Activated naive CD4-positive, alpha-beta T cell treated with anti-CD3 and anti-CD28 coated beads, Interleukin-2, amount 50 U/mL, for 24 hours (primary cell): Measurements from ENCODE around the gene PBX3.

Experiments
- H3K27ac Mint-ChIP-seq: one replicate; pipeline ENCODE4 v1.8.0; 2021; ENCODE audit warnings: mild to moderate bottlenecking, mixed read lengths
- H3K27me3 Mint-ChIP-seq: one replicate; pipeline ENCODE4 v1.8.0; 2021; ENCODE audit warnings: mixed read lengths
- H3K36me3 Mint-ChIP-seq: one replicate; pipeline ENCODE4 v1.8.0; 2021; ENCODE audit warnings: mixed read lengths
- H3K4me1 Mint-ChIP-seq: one replicate; pipeline ENCODE4 v1.8.0; 2021; ENCODE audit warnings: mixed read lengths
- H3K4me3 Mint-ChIP-seq: one replicate; pipeline ENCODE4 v1.8.0; 2021; ENCODE audit warnings: mild to moderate bottlenecking, mixed read lengths
- H3K9me3 Mint-ChIP-seq: one replicate; pipeline ENCODE4 v1.8.0; 2021; ENCODE audit warnings: mixed read lengths

Gene PBX3

DNA sequence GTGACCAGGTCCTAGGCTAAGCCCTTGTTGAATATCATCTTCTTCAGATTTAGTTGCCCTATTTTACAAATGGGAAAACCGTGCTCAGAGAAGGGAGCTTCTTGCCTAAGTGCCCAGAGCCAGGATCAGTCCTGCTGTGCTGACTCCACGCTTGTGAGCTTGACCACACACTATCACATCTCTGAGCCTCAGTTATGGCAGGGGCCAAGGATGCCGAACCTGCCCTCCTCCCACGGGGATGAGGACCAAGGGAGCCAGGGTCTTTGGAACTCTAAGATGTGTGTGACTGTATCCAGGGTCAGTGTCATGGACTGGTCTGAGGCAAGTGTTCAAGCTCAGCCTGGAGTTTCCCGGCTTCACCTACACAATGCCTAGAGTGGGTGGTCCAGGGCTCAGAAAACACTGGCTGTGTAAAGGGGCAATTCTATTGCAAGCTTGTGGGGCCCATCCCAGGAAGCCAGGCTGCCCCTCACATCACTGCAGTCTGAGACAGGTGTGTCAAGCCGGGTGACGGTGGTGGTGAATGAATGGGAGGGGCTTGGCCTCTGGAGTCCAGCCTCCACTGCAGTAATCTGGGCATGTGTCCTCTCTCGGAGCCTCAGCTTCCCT is 235.7 kb downstream of the PBX3 start:
- no peaks in the 10 kb centered on the region for H3K4me1 Mint-ChIP-seq
- H3K36me3 Mint-ChIP-seq, result peaks cover 3% of the 10 kb centered on the region
- no peak overlapping the region for H3K4me3 Mint-ChIP-seq
- H3K27ac Mint-ChIP-seq, result no peak overlapping the region
- peaks cover 11% of the 10 kb centered on the region for H3K27me3 Mint-ChIP-seq
- peaks cover 10% of the 10 kb centered on the region for H3K9me3 Mint-ChIP-seq

DNA sequence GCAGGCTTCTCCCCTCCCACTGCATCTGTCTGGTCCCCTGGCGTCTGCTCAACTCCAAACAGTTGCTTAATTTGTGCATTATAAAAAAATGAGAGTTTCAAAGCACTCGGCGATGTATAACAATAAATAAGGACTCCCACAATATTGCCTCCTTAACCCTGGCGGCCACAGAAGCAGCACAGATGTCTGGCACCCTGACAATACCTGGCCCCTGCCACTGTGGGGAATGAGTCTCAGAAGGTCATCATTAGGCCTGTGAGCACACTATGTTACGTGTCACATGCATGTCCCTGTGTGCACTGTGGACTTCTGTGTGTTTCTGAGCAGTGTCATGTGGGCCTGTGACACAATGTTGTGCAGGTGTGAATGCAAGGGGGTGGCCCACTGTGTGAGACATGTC is 236.5 kb downstream of the PBX3 start:
- Mint-ChIP-seq H3K4me1 (no peaks in the 10 kb centered on the region), H3K9me3 (peaks cover 10% of the 10 kb centered on the region), H3K27me3 (peaks cover 10% of the 10 kb centered on the region), H3K36me3 (peaks cover 3% of the 10 kb centered on the region), H3K27ac (no peak overlapping the region), H3K4me3 (no peak overlapping the region)

DNA sequence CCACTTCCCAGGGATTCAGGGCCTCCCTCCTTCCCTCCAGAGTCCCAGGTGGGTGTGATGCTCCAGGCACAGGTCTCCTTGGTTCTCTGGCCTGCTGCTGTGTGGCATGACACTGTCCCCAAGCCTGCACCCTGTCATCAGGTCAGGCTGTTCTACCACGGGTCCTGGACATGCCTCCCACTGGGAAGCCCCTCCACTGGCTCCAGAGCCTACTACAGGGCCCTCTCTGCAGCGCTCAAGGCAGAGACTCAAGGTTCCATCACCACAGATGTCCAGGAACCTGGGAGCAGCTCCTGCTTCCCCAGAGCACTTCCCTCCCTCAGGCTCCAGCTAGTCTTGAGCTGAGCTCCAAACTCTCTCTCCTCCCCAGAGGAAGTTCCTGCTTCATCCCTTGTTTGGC is 237.3 kb downstream of the PBX3 start:
- H3K27me3 Mint-ChIP-seq, result peaks cover 8% of the 10 kb centered on the region
- no peaks in the 10 kb centered on the region for H3K4me1 Mint-ChIP-seq
- H3K4me3 Mint-ChIP-seq, result no peak overlapping the region
- H3K27ac Mint-ChIP-seq, result no peak overlapping the region
- peaks cover 3% of the 10 kb centered on the region for H3K36me3 Mint-ChIP-seq
- H3K9me3 Mint-ChIP-seq, result peaks cover 8% of the 10 kb centered on the region

DNA sequence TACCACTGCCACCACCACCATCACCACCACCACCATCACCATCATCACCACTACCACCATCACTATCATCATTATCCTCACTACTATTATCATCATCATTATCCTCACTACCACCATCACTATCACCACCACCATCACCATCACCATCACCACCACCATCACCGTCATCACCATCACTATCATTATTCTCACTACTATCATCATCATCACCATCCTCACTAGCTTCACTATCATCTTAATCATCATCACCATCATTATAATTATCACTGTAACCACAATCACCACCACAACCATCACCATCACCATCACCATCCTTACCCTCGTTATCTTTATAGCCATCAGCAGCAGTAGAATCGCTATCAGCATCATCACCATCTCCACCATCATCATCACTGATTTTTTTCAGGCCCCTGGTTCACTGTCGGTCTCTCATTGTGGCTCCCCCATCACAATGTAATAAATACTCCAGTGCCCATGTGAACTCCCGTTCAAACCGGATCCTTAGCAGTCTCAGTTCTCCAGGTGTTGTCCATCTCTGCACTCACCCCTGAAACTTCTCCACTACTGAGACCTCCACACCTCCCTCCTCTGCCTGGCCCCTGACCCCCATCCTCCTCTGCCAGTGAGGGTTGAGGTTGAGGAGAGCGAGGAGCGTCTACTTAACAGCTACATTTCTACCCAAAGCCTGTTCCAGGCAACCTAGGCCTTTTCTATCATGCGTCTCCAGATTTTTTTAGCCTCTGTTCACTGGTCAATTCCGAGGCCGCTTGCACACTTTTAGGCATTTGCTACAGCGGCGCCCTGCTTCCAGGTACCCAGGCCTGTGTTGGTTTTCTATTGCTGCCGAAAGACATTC is 238.2 kb downstream of the PBX3 start:
- Mint-ChIP-seq H3K27ac (no peak overlapping the region), H3K4me1 (no peaks in the 10 kb centered on the region), H3K36me3 (peaks cover 3% of the 10 kb centered on the region), H3K4me3 (no peak overlapping the region), H3K27me3 (peaks cover 8% of the 10 kb centered on the region), H3K9me3 (peaks cover 5% of the 10 kb centered on the region)

DNA sequence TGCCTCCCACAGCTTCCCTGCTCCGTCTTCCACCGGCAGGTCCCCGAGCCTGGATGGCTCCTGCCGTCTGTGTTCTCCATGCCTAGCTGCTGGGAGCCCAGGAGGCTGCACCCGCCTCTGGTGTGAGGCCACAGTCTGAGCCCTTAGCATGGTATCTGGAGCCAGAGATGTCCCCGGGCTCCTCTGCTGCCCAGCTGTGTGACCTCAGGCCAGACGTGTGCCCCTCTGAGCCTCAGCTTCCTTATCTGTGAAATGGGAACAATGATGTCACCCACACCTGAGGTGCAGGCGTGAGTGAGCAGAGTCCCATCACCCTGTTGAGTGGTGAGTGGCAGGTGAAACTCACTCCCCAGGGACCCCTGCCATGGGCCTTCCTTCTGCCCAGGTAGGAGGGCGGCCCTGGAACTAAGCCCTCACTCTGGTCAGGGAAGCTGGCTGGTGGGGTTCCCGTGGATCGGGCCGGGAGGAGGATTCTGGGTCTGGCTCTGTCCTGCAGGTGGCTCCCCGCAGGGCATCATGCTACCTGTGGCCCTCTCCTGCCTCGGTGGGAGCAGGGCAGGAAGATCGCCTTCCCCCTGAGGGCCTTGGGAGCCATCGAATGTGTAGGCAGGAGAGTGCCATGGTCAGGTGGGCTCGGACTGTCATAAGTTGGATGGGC is 239.0 kb downstream of the PBX3 start:
- no peaks in the 10 kb centered on the region for H3K4me1 Mint-ChIP-seq
- H3K4me3 Mint-ChIP-seq, result no peak overlapping the region
- H3K36me3 Mint-ChIP-seq, result peaks cover 2% of the 10 kb centered on the region
- no peak overlapping the region for H3K27ac Mint-ChIP-seq
- H3K9me3 Mint-ChIP-seq, result peaks cover 2% of the 10 kb centered on the region
- H3K27me3 Mint-ChIP-seq, result peaks cover 6% of the 10 kb centered on the region

DNA sequence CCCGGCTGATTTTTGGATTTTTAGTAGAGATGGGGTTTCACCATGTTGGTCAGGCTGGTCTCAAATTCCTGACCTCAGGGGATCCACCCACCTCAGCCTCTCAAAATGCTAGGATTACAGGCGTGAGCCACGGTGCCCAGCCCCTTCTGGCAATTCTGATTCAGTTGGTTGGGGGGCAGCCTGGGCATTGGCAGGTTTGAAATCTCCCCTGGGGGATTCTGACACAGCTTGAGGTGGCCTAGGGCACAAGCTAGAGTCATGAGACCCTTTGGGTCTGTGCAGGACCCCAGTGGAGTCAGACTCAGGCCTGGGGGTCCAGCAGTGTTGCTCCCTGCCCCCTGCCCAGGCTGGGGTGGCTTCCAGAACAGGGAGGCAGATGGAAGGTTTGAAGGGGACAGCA is 239.8 kb downstream of the PBX3 start:
- Mint-ChIP-seq H3K36me3 (no peaks in the 10 kb centered on the region), H3K4me3 (no peak overlapping the region), H3K4me1 (no peaks in the 10 kb centered on the region), H3K27ac (no peak overlapping the region), H3K9me3 (no peaks in the 10 kb centered on the region), H3K27me3 (peaks cover 5% of the 10 kb centered on the region)

DNA sequence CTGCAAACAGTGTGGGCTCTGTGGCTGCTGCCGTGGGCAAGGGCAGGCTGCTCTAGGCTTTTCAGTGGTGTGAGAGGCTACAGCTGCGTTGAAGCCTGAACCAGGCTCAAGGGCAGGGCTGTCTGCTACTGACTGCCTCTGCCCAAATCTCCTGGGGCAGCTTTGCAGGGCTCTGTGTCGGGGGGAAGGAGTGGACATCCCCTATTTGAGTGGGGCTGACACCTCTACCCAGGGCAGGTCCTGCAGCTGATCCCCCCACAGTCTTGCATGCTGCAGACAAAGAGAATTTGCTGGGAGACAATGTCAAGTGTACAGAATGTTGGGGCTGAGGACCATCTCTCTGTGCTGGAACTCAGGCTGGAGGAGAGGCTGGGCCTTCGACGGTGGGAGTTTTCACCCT is 240.2 kb downstream of the PBX3 start:
- Mint-ChIP-seq H3K27ac (no peak overlapping the region), H3K27me3 (peaks cover 5% of the 10 kb centered on the region), H3K4me3 (no peak overlapping the region), H3K9me3 (no peaks in the 10 kb centered on the region), H3K36me3 (no peaks in the 10 kb centered on the region), H3K4me1 (no peaks in the 10 kb centered on the region)

DNA sequence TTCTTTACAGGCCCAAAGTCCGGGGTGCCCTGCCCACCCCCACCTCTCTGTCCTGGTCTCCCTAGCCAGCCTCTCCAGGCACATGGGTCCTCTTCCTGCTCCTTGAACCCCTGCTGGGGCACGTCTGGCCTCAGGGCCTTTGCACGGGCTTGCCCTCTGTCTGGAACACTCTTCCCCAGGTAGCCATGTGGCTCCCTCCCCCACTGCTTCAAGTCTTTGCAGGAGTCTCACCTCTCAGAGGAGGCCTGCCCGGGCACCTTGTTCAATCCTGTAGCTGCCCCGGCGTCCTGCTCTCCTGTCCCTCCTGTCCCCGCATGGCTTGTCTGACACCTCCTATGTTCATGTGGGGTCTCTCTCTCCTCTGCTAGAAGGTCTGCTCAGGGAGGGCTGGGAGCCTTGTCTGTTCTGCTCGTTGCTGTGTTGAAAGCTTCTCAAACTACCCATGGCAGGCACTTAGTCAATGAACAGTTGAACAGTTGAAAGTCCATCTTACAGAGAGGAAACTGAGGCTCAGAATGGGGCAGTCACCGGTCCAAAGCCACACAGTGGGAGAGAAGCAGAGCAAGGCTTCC is 241.4 kb downstream of the PBX3 start:
- H3K27ac Mint-ChIP-seq, result no peak overlapping the region

DNA sequence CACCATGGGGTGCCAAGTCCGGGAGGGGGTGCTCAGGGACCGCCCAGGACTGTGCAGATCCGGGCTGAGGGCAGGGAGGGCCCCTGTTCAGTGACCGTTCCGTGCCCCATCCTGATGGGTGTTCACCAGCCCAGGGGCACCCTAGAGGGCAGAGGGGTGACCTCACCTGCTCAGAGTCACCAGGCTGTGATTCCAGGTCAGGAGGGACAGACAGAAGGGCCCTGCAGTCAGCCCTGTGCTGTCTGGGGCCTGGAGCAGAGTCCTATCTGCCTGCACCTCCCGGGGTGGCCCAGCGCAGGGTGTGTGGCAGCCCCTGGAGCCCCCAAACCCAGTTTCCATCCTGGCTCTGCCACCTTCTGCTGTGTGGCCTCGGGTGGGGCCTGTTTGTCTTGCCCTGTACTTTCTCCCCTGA is 241.9 kb downstream of the PBX3 start:
- H3K27me3 Mint-ChIP-seq, result no peaks in the 10 kb centered on the region
- H3K4me3 Mint-ChIP-seq, result no peak overlapping the region
- no peaks in the 10 kb centered on the region for H3K36me3 Mint-ChIP-seq
- H3K27ac Mint-ChIP-seq, result no peak overlapping the region
- no peaks in the 10 kb centered on the region for H3K9me3 Mint-ChIP-seq
- no peaks in the 10 kb centered on the region for H3K4me1 Mint-ChIP-seq

More for the DNA sequence above, 241.4 kb downstream of the PBX3 start:
- Mint-ChIP-seq H3K4me1 (no peaks in the 10 kb centered on the region), H3K36me3 (no peaks in the 10 kb centered on the region), H3K4me3 (no peak overlapping the region), H3K27me3 (peaks cover 4% of the 10 kb centered on the region), H3K9me3 (no peaks in the 10 kb centered on the region)

DNA sequence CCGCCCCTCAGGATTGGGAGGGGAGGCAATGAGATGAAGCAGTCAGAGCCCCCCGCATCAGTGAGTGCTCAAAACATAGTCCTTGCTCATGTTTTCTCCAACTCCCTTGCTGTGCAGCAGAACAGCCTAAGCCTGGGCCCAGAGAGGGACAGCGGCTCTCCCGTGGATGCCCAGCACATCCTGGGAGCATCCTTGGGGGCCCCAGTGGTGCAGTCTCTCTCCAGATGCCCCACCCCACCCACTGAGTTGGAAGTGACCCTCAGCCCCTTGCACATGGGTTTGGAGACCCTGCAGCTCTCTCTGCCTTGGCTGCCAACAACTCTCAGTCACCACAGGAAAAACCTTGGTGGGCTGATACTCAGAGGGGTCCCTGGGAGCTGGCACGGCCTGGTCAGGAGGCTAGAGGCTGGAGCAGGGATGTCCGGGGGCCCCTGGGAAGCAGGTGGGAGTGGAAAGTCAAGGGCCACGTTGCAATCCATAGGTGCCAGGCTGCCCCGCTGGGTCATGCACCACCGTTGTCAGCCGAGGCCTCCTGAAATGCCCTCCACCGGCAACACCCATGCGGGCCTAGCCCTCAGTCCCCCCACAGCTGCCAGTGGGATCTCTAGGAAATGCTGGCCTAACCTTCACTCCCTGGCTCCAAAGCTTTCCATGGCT is 242.5 kb downstream of the PBX3 start:
- Mint-ChIP-seq H3K27ac (no peak overlapping the region), H3K4me3 (no peak overlapping the region)

DNA sequence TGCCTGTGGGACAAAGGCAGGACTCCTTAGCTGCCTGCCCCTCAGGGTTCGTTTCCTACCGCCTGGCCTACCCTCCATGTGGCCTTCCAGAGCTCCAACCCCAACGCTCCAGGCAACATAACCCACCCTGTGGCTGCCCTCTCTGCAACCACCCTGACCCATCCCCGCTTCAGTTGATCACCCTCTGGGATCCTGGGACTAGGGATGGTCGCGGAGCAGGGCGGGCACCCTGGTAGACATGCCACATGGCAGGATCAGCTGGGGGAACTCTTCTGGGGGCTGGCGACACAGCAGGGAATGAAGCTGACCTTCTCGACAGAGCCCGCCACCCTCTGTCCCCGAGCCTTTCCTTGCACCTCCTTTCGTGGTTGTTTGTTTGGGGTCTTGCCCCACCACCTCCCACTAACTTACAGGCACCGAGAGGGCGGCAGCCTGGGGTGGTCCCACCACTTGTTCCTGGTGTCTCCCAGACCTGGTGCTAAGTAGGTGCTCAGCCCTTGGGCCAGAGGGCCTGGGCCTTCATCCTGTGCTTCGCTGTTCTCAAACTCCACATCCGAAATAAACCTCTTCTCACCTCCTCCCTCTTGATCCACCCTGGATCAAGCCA is 243.1 kb downstream of the PBX3 start:
- no peaks in the 10 kb centered on the region for H3K36me3 Mint-ChIP-seq
- H3K27me3 Mint-ChIP-seq, result no peaks in the 10 kb centered on the region
- no peak overlapping the region for H3K4me3 Mint-ChIP-seq
- no peak overlapping the region for H3K27ac Mint-ChIP-seq
- no peaks in the 10 kb centered on the region for H3K9me3 Mint-ChIP-seq
- H3K4me1 Mint-ChIP-seq, result no peaks in the 10 kb centered on the region

More for the DNA sequence above, 242.5 kb downstream of the PBX3 start:
- Mint-ChIP-seq H3K4me1 (no peaks in the 10 kb centered on the region), H3K36me3 (no peaks in the 10 kb centered on the region), H3K9me3 (no peaks in the 10 kb centered on the region), H3K27me3 (no peaks in the 10 kb centered on the region)

DNA sequence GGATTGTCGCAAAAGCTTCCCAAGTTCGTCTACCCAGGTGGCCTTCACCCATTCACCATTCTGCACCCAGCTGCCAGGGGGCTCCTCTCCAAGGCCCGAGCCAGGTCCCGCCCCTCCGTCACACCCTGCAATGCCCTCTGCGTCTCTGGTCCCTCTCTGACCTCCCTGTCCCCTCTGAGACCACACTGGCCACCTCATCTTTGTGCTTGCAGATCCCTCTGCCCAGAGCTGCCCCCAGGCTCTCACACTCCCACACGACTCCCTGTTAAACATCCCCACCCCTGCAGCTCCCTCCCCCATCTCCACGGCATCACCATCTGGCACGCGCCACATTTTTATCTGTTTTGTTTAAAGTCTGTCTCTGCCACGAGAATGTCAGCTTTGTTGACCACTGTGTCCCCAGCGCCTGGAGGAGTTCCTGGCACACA is 243.6 kb downstream of the PBX3 start:
- Mint-ChIP-seq H3K4me1 (no peaks in the 10 kb centered on the region), H3K9me3 (no peaks in the 10 kb centered on the region), H3K36me3 (no peaks in the 10 kb centered on the region), H3K27ac (no peak overlapping the region), H3K4me3 (no peak overlapping the region), H3K27me3 (no peaks in the 10 kb centered on the region)

DNA sequence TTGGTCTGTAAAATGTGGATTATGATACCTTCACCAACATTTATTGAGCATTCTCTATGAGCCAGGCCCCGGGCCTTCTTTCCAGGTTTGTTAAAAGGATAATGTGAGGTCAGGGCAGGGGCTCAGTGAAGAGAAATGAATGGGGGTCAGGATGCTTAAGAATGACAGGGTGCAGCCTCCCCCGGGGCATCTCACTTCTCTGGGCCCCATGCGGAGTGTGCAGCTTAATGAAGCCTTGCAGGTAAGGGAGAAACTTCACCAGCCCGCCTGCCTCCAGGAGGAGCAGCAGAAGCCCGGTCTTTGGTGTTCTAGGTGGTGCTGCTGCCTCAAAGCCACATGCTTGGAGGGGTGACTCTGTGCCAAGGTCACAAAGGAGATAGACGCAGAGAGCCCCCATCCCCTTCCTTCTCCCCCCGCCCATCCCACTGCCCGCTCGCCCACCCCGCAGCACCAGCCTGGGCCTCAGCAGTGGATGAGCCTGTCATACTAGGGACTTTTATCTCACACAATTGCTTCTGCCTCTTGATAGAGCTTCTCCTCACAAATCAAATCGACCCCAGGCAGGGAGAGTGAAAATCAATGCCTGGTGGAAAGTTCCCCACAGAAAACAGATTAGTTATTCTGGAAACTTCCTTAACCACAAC is 244.8 kb downstream of the PBX3 start:
- H3K27ac Mint-ChIP-seq, result no peak overlapping the region
- no peaks in the 10 kb centered on the region for H3K36me3 Mint-ChIP-seq
- H3K9me3 Mint-ChIP-seq, result no peaks in the 10 kb centered on the region
- H3K4me3 Mint-ChIP-seq, result no peak overlapping the region
- peaks cover under 1% of the 10 kb centered on the region for H3K27me3 Mint-ChIP-seq
- H3K4me1 Mint-ChIP-seq, result no peaks in the 10 kb centered on the region

DNA sequence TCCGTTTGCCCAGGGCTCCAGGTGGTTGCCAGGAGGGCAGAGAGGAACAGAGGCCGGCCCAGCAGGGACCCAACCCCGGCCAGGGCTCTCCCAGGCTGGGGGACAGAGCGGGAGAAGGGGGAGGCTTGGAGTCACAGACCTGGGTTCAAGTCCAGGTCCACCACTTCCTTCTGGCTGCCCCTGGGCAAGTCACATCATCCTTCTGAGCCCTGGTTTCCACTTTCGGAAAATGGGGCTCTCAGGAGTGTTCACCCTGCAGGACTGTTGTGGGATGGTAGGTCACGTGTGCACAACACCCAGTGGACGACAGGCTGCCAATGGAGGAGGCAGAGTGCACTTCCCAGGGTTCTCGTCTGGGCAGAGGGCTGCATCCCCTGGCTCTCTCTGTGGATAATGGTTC is 245.4 kb downstream of the PBX3 start:
- H3K27ac Mint-ChIP-seq, result no peak overlapping the region
- H3K27me3 Mint-ChIP-seq, result peaks cover 1% of the 10 kb centered on the region
- H3K9me3 Mint-ChIP-seq, result no peaks in the 10 kb centered on the region
- no peaks in the 10 kb centered on the region for H3K4me1 Mint-ChIP-seq
- no peak overlapping the region for H3K4me3 Mint-ChIP-seq
- H3K36me3 Mint-ChIP-seq, result no peaks in the 10 kb centered on the region

DNA sequence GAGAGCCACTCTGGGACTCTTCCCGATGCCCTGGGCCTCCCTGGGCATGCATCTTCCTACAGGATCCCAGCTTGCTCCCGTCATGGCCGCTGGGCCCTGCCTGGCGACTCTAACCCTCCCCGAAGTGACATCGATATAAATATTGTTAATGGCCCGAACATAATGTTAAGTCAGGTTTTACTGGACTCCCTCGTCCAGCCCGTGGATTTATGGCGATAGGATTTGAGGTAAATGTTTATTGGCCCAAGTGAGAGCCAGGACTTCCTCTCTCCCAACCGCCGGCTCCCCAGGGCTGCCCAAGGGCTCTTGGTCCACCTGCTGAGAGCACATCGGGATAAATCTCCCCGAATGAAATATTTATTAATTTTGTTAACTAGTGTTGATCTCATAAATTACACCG is 246.3 kb downstream of the PBX3 start:
- H3K4me1 Mint-ChIP-seq, result no peaks in the 10 kb centered on the region
- peaks cover 1% of the 10 kb centered on the region for H3K27me3 Mint-ChIP-seq
- H3K4me3 Mint-ChIP-seq, result no peak overlapping the region
- H3K36me3 Mint-ChIP-seq, result no peaks in the 10 kb centered on the region
- no peaks in the 10 kb centered on the region for H3K9me3 Mint-ChIP-seq
- no peak overlapping the region for H3K27ac Mint-ChIP-seq
